ENCODE results near the gene PDZD2.

- TF ChIP-seq CTCF (IDR thresholded peaks at IDR 0.05; ENCODE audit: insufficient read depth, low read length) (no peak), POLR2AphosphoS5 (IDR thresholded peaks at IDR 0.05; ENCODE audit: low read depth) (no peak), SPI1 (IDR thresholded peaks at IDR 0.05; ENCODE audit: borderline replicate concordance, low read depth) (no peak), REST (IDR thresholded peaks at IDR 0.05; ENCODE audit: insufficient replicate concordance, low read depth) (no peak)
Observed at GRCh38 chr5:31884896-31885295, 246.0 kb downstream of the PDZD2 start.

Measured in HL-60 (cell line).